GM12892 (cell line): ENCODE measurements around the gene PAQR8.

Source experiments
- POLR2A ChIP-seq: IDR thresholded peaks from 2 replicates; pipeline ENCODE4 v1.6.1; 2011; ENCODE audit warnings: low read depth, low read length, control low read depth
- TAF1 ChIP-seq: IDR thresholded peaks from 2 replicates; pipeline ENCODE4 v1.6.1; 2011; ENCODE audit warnings: low read depth, mild to moderate bottlenecking, control low read depth, low read length, borderline replicate concordance

- TF ChIP-seq POLR2A (no peak), TAF1 (no peak)
Observed at GRCh38 chr6:52365317-52365716, 3.4 kb downstream of the PAQR8 start.
